K562 (cell line): ENCODE data around the gene MOB3B. TPM values are rescaled to one million over a fixed set of nuclear protein-coding genes. Genes with fewer than 3 reads are reported as not detected.

Experiments used
- ASH1L ChIP-seq: fragments of 450-650 bp; IDR thresholded peaks from 2 replicates; pipeline ENCODE4 v1.6.1; 2018; ENCODE audit warnings: borderline replicate concordance, mild to moderate bottlenecking, low read depth; ENCODE audit not compliant: partially characterized antibody
- SMC3 ChIP-seq: conservative IDR thresholded peaks from 2 replicates; pipeline ENCODE4 v1.6.1; 2011; ENCODE audit warnings: low read depth, low read length, improper control_type of control experiment; ENCODE audit not compliant: insufficient read depth
- ZBTB7A ChIP-seq: IDR thresholded peaks from 2 replicates; pipeline ENCODE4 v1.6.1; 2011; ENCODE audit warnings: low read depth, mild to moderate bottlenecking, low read length, moderate library complexity, borderline replicate concordance; ENCODE audit not compliant: control insufficient read depth
- ZKSCAN3 ChIP-seq: fragments of 250-450 bp; sonication (Bioruptor Pico); IDR thresholded peaks from 2 replicates; pipeline ENCODE4 v1.4.0; 2020
- polyA plus RNA-seq, 8 experiments: library from polyadenylated mRNA; depleted of rRNA in 4 of 8; stranded (reverse) in 5 of 8; unstranded in 3 of 8; fragments of >200 nt; fragmentation: Nextera tagmentation in 2 of 8; fragmentation: Illumina TruSeq in 1 of 8; extraction: Ambion mirVana in 2 of 8; extraction: Trizol in 1 of 8; gene quantifications; 2 replicates each; pipeline versions ENCODE4 v1.2.1 to v1.2.3, GENCODE V29; 2011 to 2014; ENCODE audit warnings: inconsistent platforms in 1 of 8, missing spikeins in 1 of 8
- total RNA-seq, 7 experiments: library from RNA; depleted of rRNA in 6 of 7; stranded (reverse); fragments of >200 nt in 6 of 7; fragmentation: Illumina TruSeq in 2 of 7; extraction: Trizol in 2 of 7; gene quantifications; 2 replicates each; pipeline versions ENCODE4 v1.2.1 to v1.2.3, GENCODE V29; 2011 to 2021; ENCODE audit warnings: low replicate concordance in 1 of 7
- TF ChIP-seq, protein P1 (sequence below): fragments of 200-600 bp; sonication (generic); IDR thresholded peaks from one replicate; pipeline ENCODE4 v1.6.1; 2012; ENCODE audit warnings: mild to moderate bottlenecking, low read depth, low read length, inconsistent platforms
- TF ChIP-seq, protein P2 (sequence below): sonication (generic); formaldehyde crosslinking; IDR thresholded peaks from 2 replicates; pipeline ENCODE4 v1.8.1; 2022; ENCODE audit warnings: missing genetic modification reagents
- TF ChIP-seq, protein P3 (sequence below): fragments of 250-450 bp; sonication (Bioruptor Pico); IDR thresholded peaks from 2 replicates; pipeline ENCODE4 v1.4.0; 2020

The MOB3B gene
- total and polyA plus RNA-seq, 9 of the 15 experiments (the other 6 are each of a cell fraction or from before 2014, with no cell fraction given), result 3.6 to 12.8 (median 7.2) TPM

DNA sequence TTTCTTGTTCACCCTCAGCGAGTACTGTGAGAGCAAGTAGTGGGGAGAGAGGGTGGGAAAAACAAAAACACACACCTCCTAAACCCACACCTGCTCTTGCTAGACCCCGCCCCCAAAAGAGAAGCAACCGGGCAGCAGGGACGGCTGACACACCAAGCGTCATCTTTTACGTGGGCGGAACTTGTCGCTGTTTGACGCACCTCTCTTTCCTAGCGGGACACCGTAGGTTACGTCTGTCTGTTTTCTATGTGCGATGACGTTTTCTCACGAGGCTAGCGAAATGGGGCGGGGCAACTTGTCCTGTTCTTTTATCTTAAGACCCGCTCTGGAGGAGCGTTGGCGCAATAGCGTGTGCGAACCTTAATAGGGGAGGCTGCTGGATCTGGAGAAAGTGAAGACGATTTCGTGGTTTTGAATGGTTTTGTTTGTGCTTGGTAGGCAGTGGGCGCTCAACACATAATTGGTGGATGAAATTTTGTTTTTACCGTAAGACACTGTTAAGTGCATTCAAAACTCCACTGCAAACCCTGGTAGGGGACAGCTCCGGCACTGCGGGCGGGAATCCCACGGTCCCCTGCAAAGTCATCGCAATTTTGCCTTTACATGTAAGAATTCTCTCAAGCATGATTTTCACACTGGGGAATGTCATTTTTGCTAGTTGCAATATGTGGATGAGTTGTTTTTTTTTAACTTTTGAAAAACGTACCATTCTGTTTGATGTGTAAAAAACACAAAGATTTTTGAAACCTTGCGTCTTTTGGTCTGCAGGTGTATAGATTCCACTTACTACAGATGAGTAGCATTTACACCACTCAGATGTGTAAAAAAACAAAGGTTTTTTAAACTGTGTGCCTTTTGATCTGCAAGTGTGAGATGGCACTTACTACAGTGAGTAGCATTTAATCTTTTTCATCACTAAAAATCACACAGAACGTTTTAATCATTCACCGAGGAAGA lies 44.3 kb upstream of the MOB3B start (continued):
- TF ChIP-seq, protein P1, sequence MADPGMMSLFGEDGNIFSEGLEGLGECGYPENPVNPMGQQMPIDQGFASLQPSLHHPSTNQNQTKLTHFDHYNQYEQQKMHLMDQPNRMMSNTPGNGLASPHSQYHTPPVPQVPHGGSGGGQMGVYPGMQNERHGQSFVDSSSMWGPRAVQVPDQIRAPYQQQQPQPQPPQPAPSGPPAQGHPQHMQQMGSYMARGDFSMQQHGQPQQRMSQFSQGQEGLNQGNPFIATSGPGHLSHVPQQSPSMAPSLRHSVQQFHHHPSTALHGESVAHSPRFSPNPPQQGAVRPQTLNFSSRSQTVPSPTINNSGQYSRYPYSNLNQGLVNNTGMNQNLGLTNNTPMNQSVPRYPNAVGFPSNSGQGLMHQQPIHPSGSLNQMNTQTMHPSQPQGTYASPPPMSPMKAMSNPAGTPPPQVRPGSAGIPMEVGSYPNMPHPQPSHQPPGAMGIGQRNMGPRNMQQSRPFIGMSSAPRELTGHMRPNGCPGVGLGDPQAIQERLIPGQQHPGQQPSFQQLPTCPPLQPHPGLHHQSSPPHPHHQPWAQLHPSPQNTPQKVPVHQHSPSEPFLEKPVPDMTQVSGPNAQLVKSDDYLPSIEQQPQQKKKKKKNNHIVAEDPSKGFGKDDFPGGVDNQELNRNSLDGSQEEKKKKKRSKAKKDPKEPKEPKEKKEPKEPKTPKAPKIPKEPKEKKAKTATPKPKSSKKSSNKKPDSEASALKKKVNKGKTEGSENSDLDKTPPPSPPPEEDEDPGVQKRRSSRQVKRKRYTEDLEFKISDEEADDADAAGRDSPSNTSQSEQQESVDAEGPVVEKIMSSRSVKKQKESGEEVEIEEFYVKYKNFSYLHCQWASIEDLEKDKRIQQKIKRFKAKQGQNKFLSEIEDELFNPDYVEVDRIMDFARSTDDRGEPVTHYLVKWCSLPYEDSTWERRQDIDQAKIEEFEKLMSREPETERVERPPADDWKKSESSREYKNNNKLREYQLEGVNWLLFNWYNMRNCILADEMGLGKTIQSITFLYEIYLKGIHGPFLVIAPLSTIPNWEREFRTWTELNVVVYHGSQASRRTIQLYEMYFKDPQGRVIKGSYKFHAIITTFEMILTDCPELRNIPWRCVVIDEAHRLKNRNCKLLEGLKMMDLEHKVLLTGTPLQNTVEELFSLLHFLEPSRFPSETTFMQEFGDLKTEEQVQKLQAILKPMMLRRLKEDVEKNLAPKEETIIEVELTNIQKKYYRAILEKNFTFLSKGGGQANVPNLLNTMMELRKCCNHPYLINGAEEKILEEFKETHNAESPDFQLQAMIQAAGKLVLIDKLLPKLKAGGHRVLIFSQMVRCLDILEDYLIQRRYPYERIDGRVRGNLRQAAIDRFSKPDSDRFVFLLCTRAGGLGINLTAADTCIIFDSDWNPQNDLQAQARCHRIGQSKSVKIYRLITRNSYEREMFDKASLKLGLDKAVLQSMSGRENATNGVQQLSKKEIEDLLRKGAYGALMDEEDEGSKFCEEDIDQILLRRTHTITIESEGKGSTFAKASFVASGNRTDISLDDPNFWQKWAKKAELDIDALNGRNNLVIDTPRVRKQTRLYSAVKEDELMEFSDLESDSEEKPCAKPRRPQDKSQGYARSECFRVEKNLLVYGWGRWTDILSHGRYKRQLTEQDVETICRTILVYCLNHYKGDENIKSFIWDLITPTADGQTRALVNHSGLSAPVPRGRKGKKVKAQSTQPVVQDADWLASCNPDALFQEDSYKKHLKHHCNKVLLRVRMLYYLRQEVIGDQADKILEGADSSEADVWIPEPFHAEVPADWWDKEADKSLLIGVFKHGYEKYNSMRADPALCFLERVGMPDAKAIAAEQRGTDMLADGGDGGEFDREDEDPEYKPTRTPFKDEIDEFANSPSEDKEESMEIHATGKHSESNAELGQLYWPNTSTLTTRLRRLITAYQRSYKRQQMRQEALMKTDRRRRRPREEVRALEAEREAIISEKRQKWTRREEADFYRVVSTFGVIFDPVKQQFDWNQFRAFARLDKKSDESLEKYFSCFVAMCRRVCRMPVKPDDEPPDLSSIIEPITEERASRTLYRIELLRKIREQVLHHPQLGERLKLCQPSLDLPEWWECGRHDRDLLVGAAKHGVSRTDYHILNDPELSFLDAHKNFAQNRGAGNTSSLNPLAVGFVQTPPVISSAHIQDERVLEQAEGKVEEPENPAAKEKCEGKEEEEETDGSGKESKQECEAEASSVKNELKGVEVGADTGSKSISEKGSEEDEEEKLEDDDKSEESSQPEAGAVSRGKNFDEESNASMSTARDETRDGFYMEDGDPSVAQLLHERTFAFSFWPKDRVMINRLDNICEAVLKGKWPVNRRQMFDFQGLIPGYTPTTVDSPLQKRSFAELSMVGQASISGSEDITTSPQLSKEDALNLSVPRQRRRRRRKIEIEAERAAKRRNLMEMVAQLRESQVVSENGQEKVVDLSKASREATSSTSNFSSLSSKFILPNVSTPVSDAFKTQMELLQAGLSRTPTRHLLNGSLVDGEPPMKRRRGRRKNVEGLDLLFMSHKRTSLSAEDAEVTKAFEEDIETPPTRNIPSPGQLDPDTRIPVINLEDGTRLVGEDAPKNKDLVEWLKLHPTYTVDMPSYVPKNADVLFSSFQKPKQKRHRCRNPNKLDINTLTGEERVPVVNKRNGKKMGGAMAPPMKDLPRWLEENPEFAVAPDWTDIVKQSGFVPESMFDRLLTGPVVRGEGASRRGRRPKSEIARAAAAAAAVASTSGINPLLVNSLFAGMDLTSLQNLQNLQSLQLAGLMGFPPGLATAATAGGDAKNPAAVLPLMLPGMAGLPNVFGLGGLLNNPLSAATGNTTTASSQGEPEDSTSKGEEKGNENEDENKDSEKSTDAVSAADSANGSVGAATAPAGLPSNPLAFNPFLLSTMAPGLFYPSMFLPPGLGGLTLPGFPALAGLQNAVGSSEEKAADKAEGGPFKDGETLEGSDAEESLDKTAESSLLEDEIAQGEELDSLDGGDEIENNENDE, result no peak
- TF ChIP-seq ZBTB7A, result no peak
- no peak for TF ChIP-seq ASH1L
- no peak for TF ChIP-seq ZKSCAN3 (CRISPR knock-in tag)
- TF ChIP-seq SMC3, result no peak
- TF ChIP-seq, protein P2, sequence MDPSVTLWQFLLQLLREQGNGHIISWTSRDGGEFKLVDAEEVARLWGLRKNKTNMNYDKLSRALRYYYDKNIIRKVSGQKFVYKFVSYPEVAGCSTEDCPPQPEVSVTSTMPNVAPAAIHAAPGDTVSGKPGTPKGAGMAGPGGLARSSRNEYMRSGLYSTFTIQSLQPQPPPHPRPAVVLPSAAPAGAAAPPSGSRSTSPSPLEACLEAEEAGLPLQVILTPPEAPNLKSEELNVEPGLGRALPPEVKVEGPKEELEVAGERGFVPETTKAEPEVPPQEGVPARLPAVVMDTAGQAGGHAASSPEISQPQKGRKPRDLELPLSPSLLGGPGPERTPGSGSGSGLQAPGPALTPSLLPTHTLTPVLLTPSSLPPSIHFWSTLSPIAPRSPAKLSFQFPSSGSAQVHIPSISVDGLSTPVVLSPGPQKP (CRISPR knock-in tag), result no peak
- TF ChIP-seq, protein P3, sequence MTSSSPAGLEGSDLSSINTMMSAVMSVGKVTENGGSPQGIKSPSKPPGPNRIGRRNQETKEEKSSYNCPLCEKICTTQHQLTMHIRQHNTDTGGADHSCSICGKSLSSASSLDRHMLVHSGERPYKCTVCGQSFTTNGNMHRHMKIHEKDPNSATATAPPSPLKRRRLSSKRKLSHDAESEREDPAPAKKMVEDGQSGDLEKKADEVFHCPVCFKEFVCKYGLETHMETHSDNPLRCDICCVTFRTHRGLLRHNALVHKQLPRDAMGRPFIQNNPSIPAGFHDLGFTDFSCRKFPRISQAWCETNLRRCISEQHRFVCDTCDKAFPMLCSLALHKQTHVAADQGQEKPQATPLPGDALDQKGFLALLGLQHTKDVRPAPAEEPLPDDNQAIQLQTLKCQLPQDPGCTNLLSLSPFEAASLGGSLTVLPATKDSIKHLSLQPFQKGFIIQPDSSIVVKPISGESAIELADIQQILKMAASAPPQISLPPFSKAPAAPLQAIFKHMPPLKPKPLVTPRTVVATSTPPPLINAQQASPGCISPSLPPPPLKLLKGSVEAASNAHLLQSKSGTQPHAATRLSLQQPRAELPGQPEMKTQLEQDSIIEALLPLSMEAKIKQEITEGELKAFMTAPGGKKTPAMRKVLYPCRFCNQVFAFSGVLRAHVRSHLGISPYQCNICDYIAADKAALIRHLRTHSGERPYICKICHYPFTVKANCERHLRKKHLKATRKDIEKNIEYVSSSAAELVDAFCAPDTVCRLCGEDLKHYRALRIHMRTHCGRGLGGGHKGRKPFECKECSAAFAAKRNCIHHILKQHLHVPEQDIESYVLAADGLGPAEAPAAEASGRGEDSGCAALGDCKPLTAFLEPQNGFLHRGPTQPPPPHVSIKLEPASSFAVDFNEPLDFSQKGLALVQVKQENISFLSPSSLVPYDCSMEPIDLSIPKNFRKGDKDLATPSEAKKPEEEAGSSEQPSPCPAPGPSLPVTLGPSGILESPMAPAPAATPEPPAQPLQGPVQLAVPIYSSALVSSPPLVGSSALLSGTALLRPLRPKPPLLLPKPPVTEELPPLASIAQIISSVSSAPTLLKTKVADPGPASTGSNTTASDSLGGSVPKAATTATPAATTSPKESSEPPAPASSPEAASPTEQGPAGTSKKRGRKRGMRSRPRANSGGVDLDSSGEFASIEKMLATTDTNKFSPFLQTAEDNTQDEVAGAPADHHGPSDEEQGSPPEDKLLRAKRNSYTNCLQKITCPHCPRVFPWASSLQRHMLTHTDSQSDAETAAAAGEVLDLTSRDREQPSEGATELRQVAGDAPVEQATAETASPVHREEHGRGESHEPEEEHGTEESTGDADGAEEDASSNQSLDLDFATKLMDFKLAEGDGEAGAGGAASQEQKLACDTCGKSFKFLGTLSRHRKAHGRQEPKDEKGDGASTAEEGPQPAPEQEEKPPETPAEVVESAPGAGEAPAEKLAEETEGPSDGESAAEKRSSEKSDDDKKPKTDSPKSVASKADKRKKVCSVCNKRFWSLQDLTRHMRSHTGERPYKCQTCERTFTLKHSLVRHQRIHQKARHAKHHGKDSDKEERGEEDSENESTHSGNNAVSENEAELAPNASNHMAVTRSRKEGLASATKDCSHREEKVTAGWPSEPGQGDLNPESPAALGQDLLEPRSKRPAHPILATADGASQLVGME (CRISPR knock-in tag), result no peak
